Activated CD8-positive, alpha-beta memory T cell treated with anti-CD3 and anti-CD28 coated beads for 48 hours (primary cell): ENCODE data around the gene NLRX1.
"Not testable (repeated sequence)": the region's sequence is repeated elsewhere in the genome, so short reads cannot be mapped to it uniquely, and the experiment has no call there.

Source experiments
- DNase-seq, 3 experiments: peaks; one replicate each; pipeline ENCODE4 v3.0.0-alpha.2; 2020; ENCODE audit warnings: low read depth in 2 of 3, low spot score in 2 of 3

The NLRX1 gene

DNA sequence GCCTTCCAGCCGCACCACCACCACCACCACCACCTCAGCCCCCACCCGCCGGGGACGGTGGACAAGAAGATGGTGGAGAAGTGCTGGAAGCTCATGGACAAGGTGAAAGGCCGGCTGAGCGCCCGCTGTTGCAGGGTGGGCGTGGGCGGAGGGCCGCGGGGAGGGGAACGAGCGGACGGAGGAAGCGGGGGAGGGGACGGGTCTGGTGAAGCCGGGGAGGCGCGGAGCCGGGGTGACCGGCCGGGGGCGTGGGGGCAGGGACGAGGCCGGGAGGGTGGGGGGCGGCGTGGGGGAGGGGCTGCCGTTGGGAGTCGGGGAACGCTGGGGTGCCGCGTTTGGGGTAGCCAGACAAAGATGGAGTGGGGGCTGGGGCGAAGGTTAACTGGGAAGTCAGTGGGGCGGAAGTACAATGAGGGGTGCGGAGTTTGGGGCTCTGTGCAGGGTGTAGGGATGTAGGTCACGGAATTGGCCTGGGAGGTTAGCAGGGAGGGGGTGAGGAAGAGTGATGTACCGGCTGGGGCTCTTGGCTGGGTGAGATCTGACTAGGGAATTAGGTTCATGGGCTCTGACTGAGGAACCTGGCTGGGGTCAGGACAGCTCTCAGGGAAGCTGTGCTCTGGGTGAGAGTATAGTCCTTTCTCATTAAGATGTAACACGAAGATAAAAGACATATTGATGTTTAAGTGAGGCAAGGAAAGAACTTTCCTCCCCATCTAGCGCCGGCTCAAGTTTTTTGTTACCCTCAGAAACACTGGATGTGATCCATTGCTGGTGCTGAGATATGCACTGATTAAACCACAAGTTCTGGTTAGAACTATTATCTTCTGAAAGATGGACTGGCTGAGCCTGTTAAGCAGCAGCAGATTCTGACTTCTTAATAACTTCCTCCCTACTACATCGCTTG, 38.2 kb downstream of the NLRX1 start:
- DNase-seq = peak; percentile 26 to 49 (median 36)

DNA sequence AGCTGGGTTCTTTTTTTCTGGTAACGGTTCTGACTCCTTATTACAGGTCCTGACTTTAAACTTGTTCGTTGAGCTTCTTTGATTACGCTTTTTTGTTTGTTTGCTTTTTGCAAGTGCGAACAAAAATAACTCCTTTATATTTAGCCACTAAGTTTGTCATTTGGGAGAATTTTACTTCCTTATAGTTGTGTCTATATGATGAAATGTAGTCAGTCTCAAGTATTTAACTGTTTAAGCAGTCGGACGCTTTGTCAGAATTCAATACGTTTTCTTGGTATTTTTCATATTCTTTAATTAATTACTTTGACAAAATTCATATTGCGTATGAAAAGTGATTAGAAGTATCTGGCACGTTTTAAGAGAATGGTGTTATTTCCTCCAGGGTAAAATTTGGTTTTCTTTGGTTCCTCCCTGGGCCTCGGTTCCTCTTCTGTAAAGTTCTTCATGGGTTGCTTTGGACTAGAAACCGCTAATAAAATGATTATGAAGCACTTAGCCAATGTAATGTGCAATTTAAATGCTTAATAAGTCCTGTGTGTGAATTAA, 39.0 kb downstream of the NLRX1 start:
- no peak for DNase-seq

DNA sequence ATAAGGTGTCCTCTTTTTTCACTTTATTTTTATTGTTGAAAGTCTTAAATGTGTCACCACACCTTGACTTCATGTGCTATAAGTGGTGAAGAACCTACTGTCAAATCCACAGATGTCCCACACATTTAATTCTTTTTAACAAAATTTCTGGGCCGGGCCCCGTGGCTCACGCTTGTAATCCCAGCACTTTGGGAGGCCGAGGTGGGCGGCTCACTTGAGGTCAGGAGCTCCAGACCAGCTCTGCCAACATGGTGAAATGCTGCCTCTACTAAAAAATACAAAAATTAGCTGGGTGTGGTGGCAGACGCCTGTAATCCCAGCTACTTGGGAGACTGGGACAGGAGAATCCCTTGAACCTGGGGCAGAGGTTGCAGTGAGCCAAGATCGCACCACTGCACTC, 40.7 kb downstream of the NLRX1 start:
- DNase-seq = no peak

DNA sequence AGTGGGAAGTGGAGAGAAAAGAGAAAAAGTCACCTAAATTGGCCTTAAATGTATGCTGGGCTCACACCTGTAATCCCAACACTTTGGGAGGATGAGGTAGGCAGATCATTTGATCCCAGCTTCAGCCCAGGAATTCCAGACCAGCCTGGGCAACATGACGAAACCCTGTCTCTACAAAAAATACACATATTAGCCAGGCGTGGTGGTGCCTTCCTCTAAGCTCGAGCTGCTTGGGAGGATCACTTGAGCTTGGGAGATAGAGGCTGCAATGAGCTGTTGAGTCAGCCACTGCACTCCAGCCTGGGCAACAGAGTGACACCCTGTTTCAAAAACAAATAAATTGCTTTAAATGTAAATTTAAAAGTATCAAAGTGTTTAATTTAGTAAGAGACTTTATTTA, 41.5 kb downstream of the NLRX1 start:
- DNase-seq = no peak

DNA sequence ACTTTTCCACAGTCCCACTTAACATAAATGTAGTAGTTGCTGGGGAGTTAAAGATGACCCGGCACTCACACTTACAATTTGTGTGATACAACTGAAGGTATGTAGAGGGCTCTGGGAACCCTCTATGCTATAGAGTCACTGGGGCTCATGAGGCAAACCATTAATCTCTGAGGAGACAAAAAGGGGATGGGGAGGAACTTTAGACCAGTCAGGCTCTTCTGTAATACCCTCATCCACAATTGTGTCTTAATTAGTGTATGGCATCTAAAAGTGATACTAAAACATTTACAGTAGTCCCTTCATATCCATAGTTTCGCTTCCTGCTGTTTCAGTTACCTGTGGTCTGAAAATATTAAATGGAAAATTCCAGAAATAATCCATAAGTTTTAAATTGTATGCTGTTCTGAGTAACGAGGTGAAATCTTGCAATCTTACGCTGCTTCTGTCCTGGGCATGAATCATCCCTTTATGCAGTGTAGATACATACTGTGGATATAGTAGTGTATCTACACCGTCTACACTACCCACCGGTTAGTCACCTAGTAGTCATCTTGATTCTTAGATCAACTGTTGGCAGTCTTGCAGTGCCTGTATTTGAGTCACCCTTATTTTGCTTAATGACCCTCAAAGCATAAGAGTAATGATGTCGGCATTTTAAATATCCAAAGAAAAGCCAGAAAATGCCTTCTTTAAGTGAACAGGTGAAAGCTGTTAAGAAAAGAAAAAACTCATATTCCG, 49.8 kb downstream of the NLRX1 start:
- no peak for DNase-seq

DNA sequence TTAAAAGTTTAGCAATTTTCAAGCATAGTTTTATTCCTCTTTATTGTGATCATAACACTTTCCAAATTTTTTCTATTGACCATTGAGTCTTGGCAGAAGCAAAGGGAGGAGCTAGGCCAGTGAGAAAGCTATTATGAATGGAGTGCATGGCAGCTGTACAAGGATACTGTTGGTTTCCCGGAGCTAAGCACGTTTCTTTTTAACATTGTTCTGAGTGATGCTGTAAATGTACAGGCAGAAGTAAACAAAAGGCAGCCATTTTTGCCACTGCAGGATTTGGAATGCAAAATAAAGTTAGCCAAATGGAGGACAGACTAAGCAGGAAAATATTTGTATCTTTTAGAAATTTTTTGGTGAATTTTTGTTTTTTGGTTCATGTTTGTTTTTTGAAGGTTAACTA, 53.8 kb downstream of the NLRX1 start:
- DNase-seq = no peak

DNA sequence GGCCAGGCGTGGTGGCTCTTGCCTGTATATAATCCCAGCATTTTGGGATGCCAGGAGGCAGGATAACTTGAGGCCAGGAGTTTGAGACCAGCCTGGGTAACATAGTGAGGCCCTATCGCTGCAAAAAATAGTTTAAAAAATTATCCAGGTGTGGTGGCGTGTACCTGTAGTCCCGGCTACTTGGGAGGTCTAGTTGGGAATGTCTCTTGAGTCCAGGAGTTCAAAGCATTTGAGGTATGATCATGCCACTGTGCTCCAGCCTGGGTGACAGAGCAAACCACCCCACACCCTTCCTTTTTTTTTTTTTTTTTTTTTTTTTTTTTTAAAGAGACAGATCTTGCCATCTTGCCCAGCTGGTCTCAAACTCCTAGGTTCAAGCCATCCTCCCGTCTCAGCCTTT, 54.4 kb downstream of the NLRX1 start:
- no peak for DNase-seq

DNA sequence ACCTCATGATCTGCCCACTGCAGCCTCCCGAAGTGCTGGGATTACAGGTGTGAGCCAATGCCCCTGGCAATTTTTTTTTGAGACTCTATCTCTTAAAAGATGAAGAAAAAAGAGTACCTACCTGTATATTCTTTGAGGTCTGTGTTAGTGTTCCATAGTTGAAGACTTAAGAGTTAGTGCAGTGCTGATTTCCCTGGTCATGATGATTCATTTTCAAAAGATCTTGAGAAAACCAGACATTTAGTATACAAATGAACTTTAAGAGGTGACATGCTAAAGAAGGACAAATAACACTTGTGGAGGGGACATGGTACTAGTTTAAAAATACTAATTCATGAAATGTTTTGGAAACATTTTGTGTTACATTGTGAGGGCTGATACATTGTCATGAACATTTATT, 55.3 kb downstream of the NLRX1 start:
- DNase-seq = no peak

DNA sequence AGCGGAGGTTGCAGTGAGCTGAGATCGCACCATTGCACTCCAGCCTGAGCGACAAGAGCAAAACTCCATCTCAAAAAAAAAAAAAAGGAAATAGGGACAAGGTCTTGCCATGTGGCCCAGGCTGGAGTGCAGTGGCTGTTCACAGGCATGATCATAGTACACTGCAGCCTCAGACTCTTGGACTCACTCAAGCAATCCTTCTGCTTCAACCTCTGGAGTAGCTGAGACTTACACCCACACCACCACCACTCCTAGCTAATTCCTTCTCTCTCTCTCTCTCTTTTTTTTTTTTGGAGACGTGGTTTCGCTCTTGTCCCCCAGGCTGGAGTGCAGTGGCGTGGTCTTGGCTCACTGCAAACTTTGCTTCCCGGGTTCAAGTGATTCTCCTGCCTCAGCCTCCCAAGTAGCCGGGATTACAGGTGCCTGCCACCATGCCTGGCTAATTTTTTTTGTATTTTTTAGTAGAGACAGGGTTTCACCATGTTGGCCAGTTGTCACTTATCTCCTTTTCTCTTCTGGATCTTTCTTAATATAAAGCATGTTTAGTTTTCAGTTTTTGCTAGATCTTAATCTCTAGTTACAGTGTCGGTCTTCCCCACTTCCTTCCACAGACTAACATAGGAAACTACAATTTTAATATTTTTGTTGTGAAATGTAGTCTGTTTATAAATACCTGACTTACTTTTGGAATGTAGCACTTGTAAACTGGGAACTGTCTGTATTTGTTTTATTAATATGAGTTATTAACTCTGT, 60.2 kb downstream of the NLRX1 start:
- DNase-seq = not testable (repeated sequence)

DNA sequence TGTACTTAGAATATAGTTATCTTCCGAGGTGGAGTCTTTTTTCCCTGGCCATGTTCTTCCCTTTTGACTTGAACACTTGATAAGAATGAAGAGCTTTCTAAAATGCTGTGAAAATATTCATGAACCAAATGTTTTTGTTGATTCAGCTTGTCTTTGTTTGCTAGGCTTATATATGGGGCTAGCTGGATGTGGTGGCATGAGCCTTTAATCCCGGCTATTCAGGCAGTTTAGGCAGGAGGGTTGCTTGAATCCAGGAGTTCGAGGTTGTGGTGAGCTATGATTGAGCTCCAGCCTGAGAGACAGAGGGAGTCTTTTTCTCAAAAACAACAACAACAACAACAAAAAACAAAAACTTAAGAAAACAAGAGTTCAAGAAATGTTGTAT, 60.8 kb downstream of the NLRX1 start:
- no peak for DNase-seq

DNA sequence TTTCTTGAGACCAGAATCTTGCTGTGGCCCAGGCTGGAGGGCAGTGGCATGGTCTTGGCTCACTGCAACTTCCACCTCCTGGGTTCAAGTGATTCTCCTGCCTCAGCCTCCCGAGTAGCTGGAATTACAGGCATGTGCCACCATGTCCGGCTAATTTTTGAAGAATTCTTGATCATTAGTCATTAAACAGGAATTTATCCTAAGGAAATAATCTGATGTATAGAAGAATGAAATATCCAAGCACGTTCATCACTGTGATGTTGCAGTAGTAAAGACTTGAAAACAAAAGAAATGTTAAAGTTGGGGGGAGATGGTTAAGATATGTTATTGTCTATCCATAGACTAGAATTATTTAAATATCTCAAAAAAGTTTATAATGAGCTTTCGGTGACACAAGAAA, 61.2 kb downstream of the NLRX1 start:
- no peak for DNase-seq
